Smooth muscle cell (in vitro differentiated cells): Measurements from ENCODE around the gene UMODL1. TPM values are rescaled to one million over a fixed set of nuclear protein-coding genes. Genes with fewer than 3 reads are reported as not detected.

ENCODE experiments used
- DNase-seq: peaks from one replicate; lab custom pipeline; 2025; ENCODE audit not compliant: unreplicated experiment; lab: John Stamatoyannopoulos, UW
- H2AFZ ChIP-seq: fragments of 200-600 bp; sonication (generic); 2 replicates; pipeline ENCODE4 v1.6.0; 2016; ENCODE audit warnings: antibody characterized with exemption, low read depth, mild to moderate bottlenecking
- H3F3A ChIP-seq: fragments of 200-600 bp; sonication (generic); 2 replicates; pipeline ENCODE4 v1.6.0; 2017; ENCODE audit warnings: antibody characterized with exemption, low read depth
- H3K27ac ChIP-seq: fragments of 200-600 bp; sonication (generic); 2 replicates; pipeline ENCODE4 v1.5.1; 2016; ENCODE audit warnings: low read depth, mild to moderate bottlenecking
- H3K27me3 ChIP-seq: fragments of 200-600 bp; sonication (generic); 2 replicates; pipeline ENCODE4 v1.6.1; 2016; ENCODE audit warnings: low read depth, mild to moderate bottlenecking
- H3K36me3 ChIP-seq: fragments of 200-600 bp; sonication (generic); 2 replicates; pipeline ENCODE4 v1.5.1; 2016; ENCODE audit warnings: low read depth
- H3K4me1 ChIP-seq: fragments of 200-600 bp; sonication (generic); 2 replicates; pipeline ENCODE4 v1.5.1; 2016; ENCODE audit warnings: low read depth
- H3K4me2 ChIP-seq: fragments of 200-600 bp; sonication (generic); 2 replicates; pipeline ENCODE4 v1.6.0; 2016; ENCODE audit warnings: mild to moderate bottlenecking
- H3K4me3 ChIP-seq: fragments of 200-600 bp; sonication (generic); 2 replicates; pipeline ENCODE4 v1.5.1; 2016; ENCODE audit warnings: mild to moderate bottlenecking
- H3K79me2 ChIP-seq: fragments of 200-600 bp; sonication (generic); 2 replicates; pipeline ENCODE4 v1.6.0; 2016; ENCODE audit warnings: low read depth, mild to moderate bottlenecking
- H3K9ac ChIP-seq: fragments of 200-600 bp; sonication (generic); 2 replicates; pipeline ENCODE4 v1.6.0; 2016; ENCODE audit warnings: low read depth
- H3K9me3 ChIP-seq: fragments of 200-600 bp; sonication (generic); replicated peaks from 2 replicates; pipeline ENCODE4 v1.5.1; 2016; ENCODE audit warnings: low read depth
- H4K20me1 ChIP-seq: fragments of 200-600 bp; sonication (generic); 2 replicates; pipeline ENCODE4 v1.6.0; 2016; ENCODE audit warnings: low read depth
- CTCF ChIP-seq: fragments of 200-600 bp; sonication (generic); IDR thresholded peaks from 2 replicates; pipeline ENCODE4 v1.5.1; 2017; ENCODE audit warnings: borderline replicate concordance, mild to moderate bottlenecking, antibody characterized with exemption; ENCODE audit not compliant: insufficient read depth, poor library complexity, severe bottlenecking
- WGBS: methylation state at CpG from one replicate; pipeline ENCODE4 v1.1.7; 2016; ENCODE audit warnings: low lambda C conversion rate; 5-methylcytosine and 5-hydroxymethylcytosine counted together
- polyA plus RNA-seq: library from polyadenylated mRNA; unstranded; fragments of >200 nt; fragmentation: Nextera tagmentation; extraction: Ambion mirVana; gene quantifications from 2 replicates; pipeline ENCODE4 v1.2.1, GENCODE V29; 2016
- total RNA-seq: library from RNA; depleted of rRNA; stranded (reverse); fragments of >200 nt; gene quantifications from 2 replicates; pipeline ENCODE4 v1.2.3, GENCODE V29; 2014

UMODL1 gene
- total and polyA plus RNA-seq, 2 experiments from 2014 or later = 0.14 TPM; not detected in 1

GRCh38 chr21:42150474-42151085 lies 79.5 kb downstream of the UMODL1 start:
- no peak for DNase-seq

GRCh38 chr21:42151148-42151947 lies 80.2 kb downstream of the UMODL1 start:
- no peaks in the 10 kb centered on the region for H3K36me3 ChIP-seq
- no peaks in the 10 kb centered on the region for H3F3A ChIP-seq
- no peak for DNase-seq
- H3K4me3 ChIP-seq = no peak overlapping the region
- H3K9me3 ChIP-seq = no peaks in the 10 kb centered on the region
- no peaks in the 10 kb centered on the region for H3K27me3 ChIP-seq
- no peak for TF ChIP-seq CTCF
- no peak overlapping the region for H3K4me2 ChIP-seq
- H3K27ac ChIP-seq = no peak overlapping the region
- 82% methylated on average over 12 of the region's 12 CpGs for WGBS
- no peaks in the 10 kb centered on the region for H3K79me2 ChIP-seq
- H4K20me1 ChIP-seq = no peaks in the 10 kb centered on the region
- no peak overlapping the region for H2AFZ ChIP-seq
- no peaks in the 10 kb centered on the region for H3K4me1 ChIP-seq
- H3K9ac ChIP-seq = no peak overlapping the region

More at GRCh38 chr21:42150474-42151085, 79.5 kb downstream of the UMODL1 start:
- H3K36me3 ChIP-seq = no peaks in the 10 kb centered on the region
- H3K27ac ChIP-seq = no peak overlapping the region
- H3K4me3 ChIP-seq = no peak overlapping the region
- H3K9ac ChIP-seq = no peak overlapping the region
- H3K4me2 ChIP-seq = no peak overlapping the region
- H3K79me2 ChIP-seq = no peaks in the 10 kb centered on the region
- WGBS = 88% methylated on average over 11 of the region's 13 CpGs
- no peak for TF ChIP-seq CTCF
- H3F3A ChIP-seq = no peaks in the 10 kb centered on the region
- H3K9me3 ChIP-seq = no peaks in the 10 kb centered on the region
- no peaks in the 10 kb centered on the region for H4K20me1 ChIP-seq
- no peak overlapping the region for H2AFZ ChIP-seq
- no peaks in the 10 kb centered on the region for H3K4me1 ChIP-seq
- H3K27me3 ChIP-seq = no peaks in the 10 kb centered on the region

- H3K27me3 ChIP-seq = no peaks in the 10 kb centered on the region
- no peak for DNase-seq
- no peak overlapping the region for H3K4me3 ChIP-seq
- no peaks in the 10 kb centered on the region for H3F3A ChIP-seq
- no peak overlapping the region for H3K27ac ChIP-seq
- H3K9me3 ChIP-seq = no peaks in the 10 kb centered on the region
- no peak overlapping the region for H2AFZ ChIP-seq
- H3K9ac ChIP-seq = no peak overlapping the region
- H3K4me1 ChIP-seq = no peaks in the 10 kb centered on the region
- no peaks in the 10 kb centered on the region for H4K20me1 ChIP-seq
- no peak overlapping the region for H3K4me2 ChIP-seq
- no peaks in the 10 kb centered on the region for H3K36me3 ChIP-seq
- no peak for TF ChIP-seq CTCF
- H3K79me2 ChIP-seq = no peaks in the 10 kb centered on the region
Observed at GRCh38 chr21:42151948-42152220, 80.8 kb downstream of the UMODL1 start.
